Measurements from ENCODE around the gene BTF3. TPM values are rescaled to one million over a fixed set of nuclear protein-coding genes. Genes with fewer than 3 reads are reported as not detected.

Gene BTF3
- total RNA-seq, 1 donor from 2014 or later: 388 TPM

- Histone ChIP-seq H3K4me1 (no peaks in the 10 kb centered on the region), H3K36me3 (no peaks in the 10 kb centered on the region), H3K27ac (no peak overlapping the region), H3K9me3 (no peaks in the 10 kb centered on the region), H3K4me3 (no peak overlapping the region), H3K27me3 (ENCODE audit: low read depth) (peaks cover 7% of the 10 kb centered on the region)
- DNase-seq (no peak), ATAC-seq (no peak)
- intact Hi-C loops (cut with DNase I): no loop called here
- TF ChIP-seq CTCF (IDR thresholded peaks at IDR 0.05): no peak
Observed at GRCh38 chr5:73487815-73488214, 10.4 kb upstream of the BTF3 start.

- Histone ChIP-seq H3K4me3 (no peak overlapping the region), H3K27me3 (ENCODE audit: low read depth) (peaks cover 7% of the 10 kb centered on the region), H3K36me3 (no peaks in the 10 kb centered on the region), H3K9me3 (no peaks in the 10 kb centered on the region), H3K4me1 (no peaks in the 10 kb centered on the region), H3K27ac (no peak overlapping the region)
- intact Hi-C loops (cut with DNase I): no loop called here
- TF ChIP-seq CTCF (IDR thresholded peaks at IDR 0.05): no peak
- DNase-seq: no peak
- ATAC-seq: no peak
Observed at GRCh38 chr5:73488806-73489205, 9.4 kb upstream of the BTF3 start.

GRCh38 chr5:73490088-73490487 lies 8.2 kb upstream of the BTF3 start:
- Histone ChIP-seq H3K4me3 (no peak overlapping the region), H3K36me3 (no peaks in the 10 kb centered on the region), H3K4me1 (no peaks in the 10 kb centered on the region), H3K27me3 (ENCODE audit: low read depth) (peaks cover 7% of the 10 kb centered on the region), H3K27ac (no peak overlapping the region), H3K9me3 (no peaks in the 10 kb centered on the region)
- DNase-seq (no peak), ATAC-seq (no peak)
- intact Hi-C loops (cut with DNase I): no loop called here
- no peak for TF ChIP-seq CTCF (IDR thresholded peaks at IDR 0.05)

- Histone ChIP-seq H3K9me3 (no peaks in the 10 kb centered on the region), H3K27ac (no peak overlapping the region), H3K27me3 (ENCODE audit: low read depth) (peaks cover 7% of the 10 kb centered on the region), H3K36me3 (no peaks in the 10 kb centered on the region), H3K4me3 (no peak overlapping the region), H3K4me1 (no peaks in the 10 kb centered on the region)
- no peak for DNase-seq
- intact Hi-C loops (cut with DNase I): no loop called here
- no peak for ATAC-seq
- no peak for TF ChIP-seq CTCF (IDR thresholded peaks at IDR 0.05)
Observed at GRCh38 chr5:73491155-73491554, 7.1 kb upstream of the BTF3 start.

GRCh38 chr5:73493421-73493820 lies 4.8 kb upstream of the BTF3 start:
- ATAC-seq: no peak

More at GRCh38 chr5:73493421-73493820, 4.8 kb upstream of the BTF3 start:
- H3K9me3 ChIP-seq: no peaks in the 10 kb centered on the region
- H3K27ac ChIP-seq: no peak overlapping the region
- DNase-seq: no peak
- H3K4me1 ChIP-seq: peaks cover 5% of the 10 kb centered on the region
- intact Hi-C loops (cut with DNase I): no loop called here
- H3K27me3 ChIP-seq (ENCODE audit: low read depth): peaks cover 6% of the 10 kb centered on the region
- no peak overlapping the region for H3K4me3 ChIP-seq
- no peaks in the 10 kb centered on the region for H3K36me3 ChIP-seq
- TF ChIP-seq CTCF (IDR thresholded peaks at IDR 0.05): no peak
